NCI-H1694 (cell line): ENCODE measurements around the gene FAM162B.
"Not testable (repeated sequence)": the region's sequence is repeated elsewhere in the genome, so short reads cannot be mapped to it uniquely, and the experiment has no call there.

ENCODE experiments used
- DNase-seq: peaks from one replicate; lab custom pipeline; 2025; lab: John Stamatoyannopoulos, UW

The FAM162B gene

GRCh38 chr6:116764961-116765841 is at the start of gene FAM162B:
Gene FAM162B, minus strand, starts transcription at chr6:116765719. Its CDS starts 143 bp downstream, at chr6:116765576.
- no peak for DNase-seq

DNA sequence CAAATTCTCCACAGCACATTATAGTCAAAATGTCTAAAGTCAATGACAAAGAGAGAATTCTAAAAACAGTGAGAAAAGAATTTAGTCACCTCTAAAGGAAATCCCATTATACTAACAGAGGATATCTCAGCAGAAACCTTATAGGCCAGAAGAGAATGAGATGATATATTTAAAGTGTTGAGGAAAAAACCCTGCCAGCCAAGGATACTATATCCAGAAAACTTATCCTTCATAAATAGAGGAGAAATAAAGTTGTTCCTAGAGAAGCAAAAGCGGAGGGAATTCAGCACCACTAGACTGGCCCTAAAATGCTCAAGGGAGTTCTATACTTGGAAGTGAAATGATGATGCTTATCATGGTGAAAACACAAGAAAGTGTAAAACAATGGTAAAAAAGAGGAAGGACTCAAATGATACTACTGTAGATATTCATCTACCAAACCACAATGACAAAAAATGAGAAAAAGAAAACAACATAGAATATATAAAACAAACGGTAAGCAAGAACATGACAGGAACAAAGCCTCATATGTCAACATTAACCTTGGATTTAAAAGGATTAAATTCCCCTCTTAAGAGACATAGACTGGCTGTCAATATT is 46.6 kb upstream of the FAM162B start:
- no peak for DNase-seq

- DNase-seq: no peak
These were observed 36.5 kb upstream of the FAM162B start for GRCh38 chr6:116801971-116802370.

DNA sequence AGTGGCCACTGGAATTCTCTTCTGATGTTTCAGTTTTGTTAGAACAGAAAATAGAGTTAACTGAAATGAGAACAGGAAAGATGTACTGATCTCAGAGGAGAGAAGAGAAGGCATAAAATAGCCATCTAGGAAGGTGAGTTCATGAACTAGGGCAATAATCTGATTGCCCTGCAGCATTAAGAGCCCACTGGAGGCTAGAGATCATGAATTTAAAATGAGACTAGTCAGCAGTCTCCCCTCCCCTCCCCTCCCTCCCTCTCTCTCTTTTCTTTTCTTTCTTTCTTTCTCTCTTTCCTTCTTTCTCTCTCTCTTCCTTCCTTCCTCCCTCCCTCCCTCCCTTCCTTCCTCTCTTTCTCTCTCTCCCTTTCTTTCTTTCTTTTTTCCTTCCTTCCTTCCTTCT is 34.4 kb upstream of the FAM162B start:
- no peak for DNase-seq

DNA sequence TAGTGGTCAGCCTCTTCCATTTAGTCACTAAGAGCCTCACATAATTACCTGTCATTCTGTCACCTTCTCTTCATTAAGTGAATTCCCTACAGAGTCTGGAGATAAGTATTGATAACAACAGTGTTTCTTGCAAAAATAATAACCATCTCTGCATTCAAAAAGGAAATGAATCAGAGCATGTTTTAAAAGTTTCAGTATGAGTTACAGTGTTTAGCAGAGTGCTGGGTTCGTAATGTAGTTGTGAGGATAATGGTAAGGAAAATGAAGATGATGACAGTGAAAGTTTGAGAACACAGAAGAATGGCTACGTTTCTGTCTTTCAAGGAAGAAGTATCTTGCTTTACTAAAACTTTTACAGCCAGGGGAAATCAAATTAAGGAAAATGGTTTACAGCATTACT is 32.1 kb upstream of the FAM162B start:
- no peak for DNase-seq

GRCh38 chr6:116793224-116793623 is 27.7 kb upstream of the FAM162B start:
- no peak for DNase-seq

GRCh38 chr6:116783852-116784251 is 18.3 kb upstream of the FAM162B start:
- no peak for DNase-seq

DNA sequence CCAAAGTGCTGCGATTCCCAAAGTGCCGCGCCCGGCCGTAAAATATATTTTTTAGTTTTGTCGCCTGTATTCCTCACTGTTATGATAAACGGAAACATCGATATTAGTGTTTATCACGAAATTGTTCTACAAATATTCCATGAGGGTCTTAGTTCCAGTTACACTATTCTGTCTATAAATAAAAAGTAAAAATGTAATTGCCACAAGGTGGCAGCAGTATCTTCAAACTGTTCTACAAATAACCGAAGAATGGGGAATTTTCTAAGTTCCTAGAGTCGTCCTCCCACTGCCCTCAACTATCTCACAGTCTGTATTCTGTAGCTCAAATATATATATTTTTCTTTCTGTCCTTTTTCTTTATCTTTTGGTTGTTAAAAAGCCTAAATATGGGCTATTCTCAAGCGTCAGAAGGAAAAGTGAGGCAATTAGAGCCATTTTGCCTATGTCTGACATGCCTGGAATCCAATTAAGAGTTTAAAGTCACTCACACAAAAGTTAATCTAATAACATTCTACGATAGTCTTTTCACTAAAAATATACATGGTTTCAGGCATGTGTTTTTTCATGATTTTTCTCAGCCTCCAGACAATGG is 14.2 kb upstream of the FAM162B start:
- DNase-seq: peak; percentile 60

DNA sequence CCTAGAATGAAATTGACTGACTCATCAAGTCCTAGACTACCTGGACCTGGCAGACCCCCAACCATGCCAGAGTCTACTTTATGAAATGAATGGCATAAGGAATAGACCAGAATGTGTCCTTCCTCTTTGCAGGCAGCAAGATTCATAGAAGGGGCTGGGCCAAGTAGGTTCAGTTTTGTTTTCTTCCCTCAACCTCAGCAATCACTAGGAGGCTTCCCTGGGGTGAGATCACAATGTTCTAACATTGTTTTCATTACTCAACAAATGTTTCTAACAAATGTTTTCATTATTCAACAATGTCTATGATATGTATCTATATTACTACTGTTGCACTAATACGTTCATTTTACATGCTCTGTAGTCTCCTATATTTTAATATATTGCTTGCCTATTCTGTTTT is 8.4 kb upstream of the FAM162B start:
- no peak for DNase-seq

GRCh38 chr6:116772450-116772849 is 6.9 kb upstream of the FAM162B start:
- DNase-seq: no peak

- DNase-seq: no peak
These were observed 2.2 kb upstream of the FAM162B start for GRCh38 chr6:116767715-116768114.

DNA sequence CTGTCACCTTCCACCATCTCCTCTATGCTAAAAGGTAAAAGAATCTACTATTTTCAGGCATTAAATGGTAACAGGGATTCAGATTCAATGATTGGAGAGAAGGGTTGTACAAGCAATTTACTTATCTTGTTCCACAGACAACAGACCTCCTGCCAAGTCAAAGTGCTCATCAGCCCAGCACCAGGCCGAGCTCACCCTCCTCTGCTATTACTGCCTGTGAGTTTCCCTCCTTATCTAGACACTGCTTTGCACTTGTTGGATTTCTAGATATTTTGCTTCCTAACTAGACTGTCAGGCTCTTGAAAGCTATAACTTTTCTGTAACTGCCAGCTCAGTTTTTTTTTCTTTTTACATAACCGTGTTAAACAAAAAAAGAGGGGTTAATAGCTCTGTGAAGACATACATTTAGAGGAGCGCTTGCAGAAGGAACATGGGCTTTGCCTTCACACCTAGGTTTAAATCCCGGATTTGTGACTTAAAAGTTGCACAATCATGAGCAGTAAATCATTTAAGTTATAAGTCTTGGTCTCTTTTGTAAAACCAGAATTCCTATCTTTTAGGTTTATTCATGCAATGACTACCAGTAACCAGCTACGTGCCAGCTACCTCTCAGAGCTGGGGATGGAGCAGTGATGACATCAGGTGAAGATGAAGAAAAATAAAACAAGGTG is 1.1 kb upstream of the FAM162B start:
- no peak for DNase-seq

DNA sequence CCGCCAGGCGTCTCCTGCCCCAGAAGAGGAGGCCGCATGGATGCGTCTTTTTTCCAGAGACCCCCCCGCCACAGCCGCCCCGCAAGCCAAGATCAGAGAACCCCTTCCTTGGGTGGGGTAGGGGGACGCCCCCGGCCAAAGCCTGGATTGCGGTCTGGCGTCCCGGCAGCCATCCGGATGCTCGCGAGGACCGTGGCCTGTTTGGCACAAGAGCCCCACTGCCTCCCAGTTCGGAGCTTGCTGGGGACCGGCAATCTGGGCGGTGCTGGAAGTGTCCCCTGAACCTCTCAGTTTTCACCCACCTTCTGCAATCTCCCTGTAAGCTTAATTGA is 924 bp downstream of the FAM162B start:
- no peak for DNase-seq

GRCh38 chr6:116763906-116764628 is 1.5 kb downstream of the FAM162B start:
- DNase-seq: no peak

- no peak for DNase-seq
These were observed 2.5 kb downstream of the FAM162B start for GRCh38 chr6:116763048-116763447.

GRCh38 chr6:116762235-116762634 is 3.3 kb downstream of the FAM162B start:
- no peak for DNase-seq

GRCh38 chr6:116761779-116762178 is 3.7 kb downstream of the FAM162B start:
- no peak for DNase-seq

GRCh38 chr6:116745176-116745575 is 20.3 kb downstream of the FAM162B start:
- no peak for DNase-seq

DNA sequence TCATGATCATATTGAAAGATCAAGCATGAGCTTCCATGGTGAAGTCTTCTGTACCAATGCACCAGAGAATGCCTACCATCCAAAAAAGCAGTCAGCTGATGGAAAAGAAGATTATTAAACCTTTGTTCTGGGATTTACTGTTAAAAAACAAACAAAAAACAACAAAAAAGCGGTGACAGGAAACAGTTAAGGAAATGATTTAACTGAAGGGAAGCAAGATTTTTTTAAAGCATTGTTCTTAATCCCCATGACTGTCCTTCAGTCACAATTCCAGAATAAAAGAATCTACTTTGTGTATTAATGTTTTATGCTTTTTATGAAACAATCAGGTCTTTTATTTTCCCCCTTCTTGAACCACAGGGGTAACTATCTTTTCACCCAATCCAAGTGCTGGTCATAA is 23.9 kb downstream of the FAM162B start:
- DNase-seq: no peak

DNA sequence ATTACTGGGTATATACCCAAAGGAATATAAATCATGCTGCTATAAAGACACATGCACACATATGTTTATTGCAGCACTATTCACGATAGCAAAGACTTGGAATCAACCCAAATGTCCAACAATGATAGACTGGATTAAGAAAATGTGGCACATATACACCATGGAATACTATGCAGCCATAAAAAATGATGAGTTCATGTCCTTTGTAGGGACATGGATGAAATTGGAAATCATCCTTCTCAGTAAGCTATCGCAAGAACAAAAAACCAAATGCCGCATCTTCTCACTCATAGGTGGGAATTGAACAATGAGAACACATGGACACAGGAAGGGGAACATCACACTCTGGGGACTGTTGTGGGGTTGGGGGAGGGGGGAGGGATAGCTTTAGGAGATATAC is 25.0 kb downstream of the FAM162B start:
- DNase-seq: not testable (repeated sequence)

DNA sequence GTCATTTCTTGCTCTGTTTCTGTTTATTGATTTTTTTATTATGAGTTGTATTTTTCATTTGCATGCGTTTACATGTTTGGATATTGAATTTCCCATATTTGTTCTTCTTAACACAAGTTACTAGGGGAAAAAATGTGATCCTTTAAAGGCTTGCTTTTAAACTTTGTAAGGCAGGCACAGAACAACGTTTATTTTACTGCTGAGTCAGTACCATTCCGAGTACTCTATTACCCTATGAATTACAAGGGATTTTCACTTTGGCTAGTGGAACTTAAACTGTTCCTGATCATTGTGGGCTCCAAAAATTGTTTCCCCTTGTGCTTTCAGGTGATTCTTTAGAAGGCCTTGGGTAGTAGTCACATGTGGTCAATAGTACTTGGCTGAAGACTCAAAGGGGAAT is 28.5 kb downstream of the FAM162B start:
- DNase-seq: no peak

DNA sequence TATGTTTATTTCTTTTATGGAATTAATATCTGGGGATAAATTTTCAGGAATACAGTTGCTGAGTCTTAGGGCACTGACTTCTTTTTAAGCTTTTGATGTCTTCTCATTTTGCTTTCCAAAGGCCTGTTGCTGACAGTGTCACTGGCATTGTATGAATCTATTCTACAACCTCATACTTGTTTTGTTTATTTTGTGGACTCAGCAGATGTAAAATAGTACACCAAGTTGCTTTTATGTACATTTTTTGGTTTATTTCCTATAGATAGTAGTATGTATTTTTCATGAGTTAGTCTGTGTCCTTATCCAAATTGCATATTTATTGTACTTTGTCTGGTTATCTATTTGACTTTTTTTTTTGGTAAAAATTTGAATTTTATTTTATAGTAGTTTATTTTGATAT is 35.0 kb downstream of the FAM162B start:
- no peak for DNase-seq
